HTERT RPE-1 (cell line): Measurements from ENCODE around the gene GPX2.

Experiments
- in situ Hi-C: fragments of 300-500 bp; cut with MboI; formaldehyde crosslinking; loops from 4 replicates; pipeline ENCODE4 v1.14.3; 2020; ENCODE audit warnings: low sequenced_read_pairs

GPX2 gene

DNA sequence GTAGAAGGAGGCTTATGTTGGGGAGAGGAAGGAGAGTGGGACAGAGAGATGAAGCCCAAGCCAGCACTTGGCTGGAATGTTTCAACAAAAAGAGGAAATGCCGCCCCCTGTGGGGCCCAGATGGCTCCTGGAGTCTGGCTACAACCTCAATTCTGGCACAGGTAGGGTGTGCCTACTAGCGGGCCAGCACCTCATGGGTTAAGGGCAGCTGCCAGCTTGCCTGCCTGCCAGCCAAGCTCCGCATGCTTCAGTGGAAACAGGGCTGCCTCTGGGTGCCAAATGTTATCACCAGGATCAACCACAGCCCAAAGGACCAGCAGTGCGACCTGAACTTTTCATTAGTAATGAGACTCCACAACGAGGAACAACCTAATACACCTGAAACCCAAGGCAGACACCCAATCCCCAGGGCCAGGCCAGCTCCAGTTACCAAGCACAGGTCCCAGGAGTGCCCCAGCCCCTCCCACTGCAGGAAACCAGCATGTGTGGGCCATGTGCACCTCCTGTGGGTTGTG is 18.3 kb upstream of the GPX2 start:
- in situ Hi-C loops, result no loop called here

DNA sequence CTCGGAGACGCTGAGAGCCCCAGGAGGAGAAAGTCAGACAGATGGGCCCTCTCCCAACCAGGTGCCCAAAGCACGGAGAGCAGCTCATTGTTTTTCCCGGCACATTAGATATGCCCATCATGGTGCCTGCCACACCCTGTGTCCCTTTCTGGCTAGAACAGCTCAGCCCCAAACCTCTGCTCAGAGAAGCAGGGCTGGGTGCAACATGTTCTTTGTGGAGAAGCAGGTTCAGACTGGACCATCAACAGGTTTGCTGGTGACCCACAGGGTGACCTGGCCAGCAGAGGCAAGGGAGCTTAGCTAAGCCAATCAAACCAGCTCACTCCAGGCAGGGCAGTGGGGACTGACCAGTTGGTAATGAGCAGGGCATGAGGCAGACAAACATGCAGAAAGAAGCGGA is 16.2 kb upstream of the GPX2 start:
- in situ Hi-C loops, result no loop called here

DNA sequence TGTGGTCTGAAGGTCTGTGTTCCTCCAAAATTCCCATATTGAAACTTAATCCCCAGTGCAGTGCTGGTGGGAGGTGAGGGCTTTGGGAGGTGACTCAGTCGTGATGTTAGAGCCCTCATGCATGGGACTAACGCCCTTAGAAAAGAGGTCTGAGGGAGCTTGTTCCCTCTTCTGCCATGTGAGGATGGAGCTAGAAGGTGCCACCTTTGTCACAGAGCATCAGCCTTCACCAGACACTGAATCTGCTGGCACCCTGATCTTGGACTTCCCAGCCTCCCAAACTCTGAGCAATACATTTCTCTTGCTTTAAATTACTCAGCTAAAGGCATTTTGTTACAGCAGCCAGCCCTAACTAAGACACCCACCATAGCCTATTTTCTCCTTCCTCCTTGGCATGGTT is 15.7 kb upstream of the GPX2 start:
- in situ Hi-C loops, result no loop called here

DNA sequence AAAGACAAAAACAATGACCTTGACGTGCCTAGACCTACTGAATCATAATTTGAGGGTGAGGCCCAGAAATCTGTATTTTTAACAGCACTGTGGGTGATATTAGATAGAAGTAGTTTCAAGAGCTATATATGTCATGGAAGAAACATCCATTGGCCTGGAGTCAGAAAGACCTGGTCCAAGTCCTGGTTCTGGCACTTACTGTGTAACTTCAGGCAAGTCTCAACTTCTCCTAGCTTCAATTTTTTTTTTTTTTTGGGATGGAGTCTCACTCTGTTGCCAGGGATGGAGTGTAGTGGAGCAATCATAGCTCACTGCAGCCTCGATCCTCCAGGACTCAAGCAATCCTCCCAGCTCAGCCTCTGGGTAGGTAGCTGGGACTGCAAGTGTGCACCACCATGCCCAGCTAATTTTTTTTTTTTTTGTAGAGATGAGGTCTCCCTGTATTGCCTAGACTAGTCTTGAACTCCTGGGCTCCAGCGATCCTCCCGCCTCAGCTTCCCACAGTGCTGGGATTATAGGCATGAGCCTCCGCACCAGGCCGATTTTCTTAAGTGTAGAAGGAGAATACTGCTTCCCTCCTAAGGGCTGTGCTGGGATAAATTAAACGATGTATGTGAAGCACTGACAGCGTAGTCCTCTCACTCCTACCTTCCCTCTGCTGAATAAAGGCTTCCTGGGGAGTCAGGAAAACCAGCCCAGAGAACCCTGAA is 14.3 kb upstream of the GPX2 start:
- in situ Hi-C loops, result no loop called here

- in situ Hi-C loops, result no loop called here
Measured at GRCh38 chr14:64955297-64955696, 12.8 kb upstream of the GPX2 start.

- in situ Hi-C loops, result no loop called here
Measured at GRCh38 chr14:64954491-64955240, 12.1 kb upstream of the GPX2 start.

- in situ Hi-C loops, result no loop called here
Measured at GRCh38 chr14:64953661-64954060, 11.1 kb upstream of the GPX2 start.

DNA sequence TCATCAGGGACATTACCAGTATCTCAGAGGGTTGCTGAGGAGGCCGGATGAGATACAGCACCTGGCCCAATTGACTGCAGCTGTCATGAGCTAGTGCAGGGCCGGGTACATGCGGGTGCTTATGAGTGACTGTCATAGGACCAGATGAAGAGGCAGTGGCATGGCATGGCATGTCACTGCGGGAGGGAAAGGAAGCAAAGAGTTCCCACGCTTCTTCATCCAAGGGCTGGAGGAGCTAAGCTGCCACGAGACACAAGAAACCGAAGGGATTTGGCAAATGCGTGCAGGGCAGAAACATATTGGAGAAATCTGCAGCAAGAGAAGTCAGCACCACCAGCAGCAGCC is 10.7 kb upstream of the GPX2 start:
- in situ Hi-C loops, result no loop called here

GRCh38 chr14:64952598-64953309 is 10.2 kb upstream of the GPX2 start:
- in situ Hi-C loops, result no loop called here

- in situ Hi-C loops, result no loop called here
Measured at GRCh38 chr14:64951724-64952123, 9.2 kb upstream of the GPX2 start.

- in situ Hi-C loops, result no loop called here
Measured at GRCh38 chr14:64951291-64951690, 8.7 kb upstream of the GPX2 start.

GRCh38 chr14:64950889-64951288 is 8.3 kb upstream of the GPX2 start:
- in situ Hi-C loops, result no loop called here

DNA sequence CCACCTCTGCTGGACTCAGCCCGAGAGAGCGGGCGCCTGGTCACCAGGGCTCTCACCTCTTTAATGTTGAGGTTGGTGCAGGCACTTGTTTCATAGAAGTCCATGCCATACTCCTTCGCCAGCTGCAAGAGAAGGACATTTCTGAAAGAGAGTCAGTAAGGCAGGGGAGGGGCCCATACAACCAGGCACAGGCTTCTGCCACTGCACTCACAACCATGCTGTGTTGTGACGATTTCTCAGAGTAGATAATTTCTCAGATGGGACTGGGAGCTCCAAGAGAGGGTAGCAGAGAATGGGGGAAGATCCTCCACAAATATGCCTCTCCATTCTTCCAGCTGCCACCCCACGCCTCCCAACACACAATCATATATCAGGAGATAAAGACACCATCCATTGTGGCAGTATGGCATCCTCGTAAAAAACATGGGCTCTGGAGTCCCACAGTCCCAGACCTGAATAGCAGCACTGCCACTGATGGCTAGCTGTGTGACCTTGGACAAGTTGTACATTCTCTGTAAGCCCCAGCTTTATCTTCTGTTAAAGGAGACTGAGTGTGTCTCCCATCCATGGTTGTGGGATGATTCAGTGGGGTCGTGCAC is 6.2 kb upstream of the GPX2 start:
- in situ Hi-C loops, result no loop called here

DNA sequence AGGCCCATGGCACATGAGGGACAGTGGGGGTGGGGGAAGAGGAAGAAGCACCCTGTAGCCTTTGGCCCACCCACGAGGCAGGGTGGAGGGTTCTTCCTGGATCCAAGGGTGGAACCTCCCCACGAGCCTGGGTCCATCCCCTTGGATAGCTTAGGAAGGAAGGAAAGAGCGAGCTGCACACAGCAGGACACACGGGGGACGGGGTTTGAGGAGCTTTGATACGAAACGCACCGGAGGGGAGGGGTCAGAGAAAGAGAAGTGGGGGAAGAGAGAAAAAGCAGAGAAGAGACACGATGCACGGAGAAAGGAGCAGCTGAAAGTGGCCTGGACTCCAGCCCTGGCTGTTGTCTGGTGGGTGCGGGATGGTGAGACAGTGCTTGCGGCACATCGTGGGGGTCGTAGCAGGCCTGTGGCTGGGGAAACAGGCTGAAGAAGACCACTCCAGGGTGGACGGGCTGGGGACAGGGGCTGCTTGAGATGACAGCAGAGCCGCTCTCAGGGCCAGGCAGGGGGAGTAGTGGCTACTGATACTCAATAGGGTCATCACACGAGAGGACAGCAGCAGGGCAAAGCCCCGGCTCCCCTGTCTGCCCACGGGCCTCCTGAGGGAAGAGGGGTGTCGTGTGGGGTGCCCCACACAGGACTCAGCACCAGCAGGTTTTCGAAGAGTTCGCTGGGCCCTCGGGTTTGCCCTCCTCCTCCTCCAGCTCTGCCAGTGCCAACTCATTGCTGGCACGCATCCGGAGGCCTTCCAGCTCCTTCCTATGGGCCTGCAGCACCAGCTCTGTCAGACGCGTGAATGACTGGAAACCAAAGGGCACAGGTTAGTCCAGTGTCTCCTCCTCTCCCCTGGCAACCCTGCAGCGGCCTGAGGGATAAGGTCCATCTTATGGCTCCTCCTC is 5.4 kb upstream of the GPX2 start:
- in situ Hi-C loops, result no loop called here

DNA sequence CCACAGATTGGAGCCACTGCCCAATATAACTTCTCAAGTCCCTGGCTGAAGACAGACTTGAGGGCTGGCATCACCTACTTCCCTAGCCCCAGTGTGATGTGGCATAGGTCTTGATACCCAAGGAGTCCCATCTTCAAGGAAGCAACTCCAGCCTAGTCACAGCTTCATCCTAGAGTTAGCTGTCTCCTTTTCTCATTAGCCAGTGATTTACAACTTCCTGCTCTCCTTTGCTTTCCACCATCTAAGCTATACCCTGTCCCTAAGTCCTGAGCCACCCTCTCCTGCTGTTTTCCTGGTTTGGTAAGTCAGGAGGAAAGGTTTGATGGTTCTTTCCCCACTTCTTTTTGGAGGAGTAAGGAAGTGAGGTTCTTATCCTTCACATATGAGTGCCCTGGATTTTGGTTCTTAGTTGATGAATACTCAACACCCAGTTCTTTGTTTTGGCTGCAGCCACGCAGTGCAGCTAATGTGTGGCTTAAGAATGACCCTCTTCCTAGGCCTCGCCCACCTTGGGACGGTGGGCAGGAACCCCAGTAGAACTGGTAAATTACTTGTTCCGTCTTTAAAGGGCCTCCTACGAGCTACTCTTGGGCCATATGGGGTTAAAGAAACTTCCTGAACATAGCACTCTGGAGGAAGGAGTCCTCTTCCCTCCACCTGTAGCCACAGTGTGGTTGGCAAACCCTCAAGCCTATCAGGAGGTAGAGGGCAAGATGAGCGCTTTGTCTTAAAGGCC is 3.9 kb upstream of the GPX2 start:
- in situ Hi-C loops, result no loop called here

DNA sequence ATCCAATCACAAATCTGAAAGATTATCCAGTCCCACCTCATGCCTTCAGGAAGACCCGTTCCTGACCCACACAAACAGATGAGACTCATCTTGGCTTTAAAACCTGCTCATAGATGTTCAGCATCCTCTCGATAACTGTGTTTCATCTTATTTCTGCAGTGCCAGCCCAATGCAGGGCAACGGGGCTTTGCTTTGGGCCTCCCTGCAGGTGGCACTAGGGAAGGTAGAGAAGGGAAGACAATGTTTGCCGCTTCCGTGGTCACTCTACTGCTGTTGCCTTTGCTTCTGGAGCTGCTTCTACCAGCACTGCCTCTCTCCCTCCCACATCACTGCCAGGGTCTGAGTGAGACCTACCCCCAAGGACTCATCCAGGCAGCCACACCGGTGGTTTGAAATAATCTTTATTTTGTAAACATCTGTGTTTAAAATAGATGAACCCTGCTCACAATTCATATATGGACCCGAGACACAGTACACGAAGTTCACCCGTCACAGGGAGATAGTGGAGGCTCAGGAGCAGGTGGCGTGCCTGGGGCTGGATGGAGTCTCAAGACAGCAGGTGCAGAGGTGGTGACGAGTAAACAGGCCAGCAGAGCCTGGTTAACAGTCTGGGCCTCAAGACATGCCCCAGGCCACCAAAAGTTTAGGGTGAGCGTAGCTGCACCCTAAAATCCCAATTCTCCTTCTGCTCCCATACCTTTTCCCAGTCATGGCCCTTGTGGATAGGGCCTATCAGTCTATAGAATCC is 3.1 kb upstream of the GPX2 start:
- in situ Hi-C loops, result no loop called here

GRCh38 chr14:64944861-64945260 is 2.3 kb upstream of the GPX2 start:
- in situ Hi-C loops, result no loop called here

- in situ Hi-C loops, result no loop called here
Measured at GRCh38 chr14:64944041-64944440, 1.5 kb upstream of the GPX2 start.

GRCh38 chr14:64943556-64943955 is 1.0 kb upstream of the GPX2 start:
- in situ Hi-C loops, result no loop called here
